ENCODE data around the gene ERO1B. TPM values are rescaled to one million over a fixed set of nuclear protein-coding genes. Genes with fewer than 3 reads are reported as not detected.

The ERO1B gene
- total RNA-seq, 2 experiments from 2014 or later = 7.0 to 11.0 TPM

DNA sequence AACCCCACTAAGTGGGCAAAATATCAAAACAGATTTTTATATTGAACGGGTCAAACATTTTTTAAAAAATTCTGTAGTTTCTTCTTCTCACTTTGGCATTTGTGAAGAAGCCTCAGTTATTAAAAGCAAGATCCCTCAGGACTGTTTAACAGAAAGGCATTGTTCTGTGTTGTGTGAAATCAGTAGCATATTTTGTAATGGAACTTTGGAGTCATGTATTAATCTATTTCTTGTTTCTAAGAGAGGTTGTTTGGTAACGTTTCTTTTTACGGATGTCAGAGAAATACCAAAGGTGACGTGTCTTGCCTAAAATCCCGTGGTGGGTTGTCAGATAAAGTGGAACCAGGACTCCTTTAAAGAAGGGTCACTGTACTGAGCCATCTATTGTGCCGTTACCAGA is 115.7 kb downstream of the ERO1B start:
- no peaks in the 10 kb centered on the region for H4K20me1 ChIP-seq (ENCODE audit: insufficient read depth, low read length)
- no peaks in the 10 kb centered on the region for H3K9me2 ChIP-seq (ENCODE audit: insufficient read depth, low read length)
- intact Hi-C loops (cut with micrococcal nuclease; ENCODE audit: unreplicated experiment) = no loop called here
- H3K4me3 ChIP-seq (ENCODE audit: low read depth, low read length, poor library complexity, severe bottlenecking) = no peak overlapping the region
- DNase-seq (ENCODE audit: low spot score) = no peak
- no peaks in the 10 kb centered on the region for H3K79me2 ChIP-seq (ENCODE audit: insufficient read depth, low read depth, low read length)
- 0 out of 2 replicates have a peak, but pooled peaks cover 4% of the 10 kb centered on the region for H3K36me3 ChIP-seq (ENCODE audit: insufficient read depth, low read length)
- H2AFZ ChIP-seq (ENCODE audit: low read length) = no peak overlapping the region
- ChIA-PET POLR2A (no interaction called here), CTCF (ENCODE audit: unreplicated experiment) (no interaction called here)
- H3K4me1 ChIP-seq (ENCODE audit: insufficient read depth, low read length, poor library complexity, severe bottlenecking) = no peaks in the 10 kb centered on the region
- H3K4me2 ChIP-seq (ENCODE audit: low read length) = no peak overlapping the region
- TF ChIP-seq CTCF (conservative IDR thresholded peaks at IDR 0.05; ENCODE audit: low read length) = no peak
- no peak for TF ChIP-seq EZH2phosphoT487 (IDR thresholded peaks at IDR 0.05; ENCODE audit: borderline replicate concordance, low read depth, low read length)
- BruUV-seq (replicated peaks) = no TSS peak
- H3K27ac ChIP-seq (ENCODE audit: low read depth, low read length, poor library complexity, severe bottlenecking) = no peak overlapping the region
- peaks cover 21% of the 10 kb centered on the region; the same call in 1 of the 2 replicates for H3K9me3 ChIP-seq (ENCODE audit: low read length)

Small RNAs within 50 kb of the gene (small RNA-seq; reads per million reads assigned to genes)
- 7.0 reads per million, percentile 94 among the genes with 10 or more reads in this experiment for gene RNU2-70P

Other genes starting within 250 kb of the ERO1B start
- gene NID1, start 216.9 kb downstream of the ERO1B start, total RNA-seq (2014; rRNA removed; shearing (Covaris generic)) = not detected in 2 replicates
- gene NID1, start 216.9 kb downstream of the ERO1B start, total RNA-seq (2022) = not detected in 2 replicates
- 1.2 and 2.8 TPM in 2 replicates for gene GPR137B, start 139.4 kb downstream of the ERO1B start, total RNA-seq (2014; rRNA removed; shearing (Covaris generic))
- 2.8 and 3.1 TPM in 2 replicates for gene GPR137B, start 139.4 kb downstream of the ERO1B start, total RNA-seq (2022)
- not detected in 2 replicates for gene EDARADD, start 112.3 kb upstream of the ERO1B start, total RNA-seq (2014; rRNA removed; shearing (Covaris generic))
- gene EDARADD, start 112.3 kb upstream of the ERO1B start, total RNA-seq (2022) = not detected in 2 replicates
- not detected in 2 replicates for gene LGALS8, start 242.0 kb upstream of the ERO1B start, total RNA-seq (2014; rRNA removed; shearing (Covaris generic))
- gene LGALS8, start 242.0 kb upstream of the ERO1B start, total RNA-seq (2022) = not detected in 2 replicates

Data from OCI-LY7 (cell line).